HG02759 (cell line): ENCODE data around the gene CEACAM3.

Source experiments
- ATAC-seq: cut with Tn5 transposase; IDR thresholded peaks from one replicate; pipeline ENCODE4 v1.9.1; 2021; ENCODE audit warnings: mild to moderate bottlenecking, moderate library complexity; ENCODE audit not compliant: unreplicated experiment

CEACAM3 gene

DNA sequence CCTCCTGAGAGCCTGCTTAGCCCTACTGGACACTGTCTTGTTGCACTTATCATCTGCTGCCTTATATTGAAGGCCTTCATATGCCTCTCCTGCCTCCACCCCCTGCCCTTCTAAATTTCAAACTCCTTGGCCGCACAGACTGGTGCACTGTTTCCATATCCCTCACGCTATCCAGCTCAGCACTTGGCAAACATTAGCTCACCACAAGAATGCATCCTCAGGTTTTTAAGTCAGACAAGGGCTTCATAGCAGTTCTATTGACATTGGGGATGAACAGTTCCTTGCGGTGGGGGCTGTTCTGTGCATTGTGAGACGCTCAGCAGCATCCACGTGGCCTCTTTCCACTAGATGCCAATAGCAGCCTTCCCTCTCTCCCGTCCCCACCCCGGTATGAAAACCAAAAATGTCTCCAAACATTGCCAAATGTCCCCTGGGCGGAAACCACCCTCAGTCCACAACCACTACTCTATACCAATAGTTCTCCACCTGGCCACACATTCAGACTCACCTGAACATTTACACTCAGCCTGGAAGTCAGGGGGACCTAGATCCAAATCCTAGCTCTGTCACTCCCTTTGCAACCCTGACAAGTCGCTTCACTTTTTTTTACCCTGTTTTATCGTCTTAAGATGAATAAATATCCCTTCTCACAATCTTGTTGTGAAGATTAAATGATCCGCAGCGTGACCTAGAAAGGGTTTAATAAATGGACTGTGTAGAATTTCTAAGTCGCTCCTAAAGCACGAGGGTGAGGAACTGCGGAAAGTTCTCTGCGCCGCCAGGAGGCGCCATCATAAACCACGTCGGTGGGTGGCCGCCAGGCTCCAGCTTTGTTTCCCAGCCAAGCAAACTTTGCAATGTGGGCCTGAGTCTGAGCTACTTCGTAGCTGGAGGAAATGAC lies 3.6 kb upstream of the CEACAM3 start:
- no peak for ATAC-seq

DNA sequence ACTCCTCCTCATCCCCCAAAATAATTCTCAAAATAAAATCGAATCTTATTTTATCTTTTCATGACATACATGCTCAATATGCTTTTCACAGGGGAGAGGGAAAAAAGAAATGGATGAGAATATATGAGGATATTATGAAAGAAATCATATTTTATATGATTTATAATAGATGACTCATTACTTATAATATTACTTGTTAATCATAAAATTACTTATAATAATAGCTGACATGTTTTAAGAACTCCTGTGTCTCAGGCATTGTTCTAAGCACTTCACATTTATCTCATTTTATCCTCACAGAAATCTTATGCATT lies 3.0 kb upstream of the CEACAM3 start:
- no peak for ATAC-seq

DNA sequence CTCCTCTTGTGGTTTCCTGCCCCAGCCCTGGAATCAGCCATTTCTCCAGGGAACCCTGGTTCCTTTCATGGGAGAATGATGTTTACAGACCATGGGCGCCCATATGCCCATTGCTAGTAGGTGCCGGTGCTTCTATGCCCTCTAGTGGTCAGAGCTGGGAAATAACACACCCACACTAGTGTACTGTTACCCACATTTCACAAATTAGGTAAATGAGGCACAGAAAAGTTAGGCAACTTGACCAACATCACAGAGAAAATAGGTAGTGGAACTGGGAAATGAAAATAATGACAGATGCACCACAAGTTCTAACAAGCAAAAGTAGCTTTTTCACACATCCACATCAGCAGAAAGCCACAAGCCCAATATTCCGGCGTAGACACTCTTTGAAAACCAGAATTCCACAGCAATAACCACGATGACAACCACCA lies 1.3 kb upstream of the CEACAM3 start:
- ATAC-seq, result no peak

DNA sequence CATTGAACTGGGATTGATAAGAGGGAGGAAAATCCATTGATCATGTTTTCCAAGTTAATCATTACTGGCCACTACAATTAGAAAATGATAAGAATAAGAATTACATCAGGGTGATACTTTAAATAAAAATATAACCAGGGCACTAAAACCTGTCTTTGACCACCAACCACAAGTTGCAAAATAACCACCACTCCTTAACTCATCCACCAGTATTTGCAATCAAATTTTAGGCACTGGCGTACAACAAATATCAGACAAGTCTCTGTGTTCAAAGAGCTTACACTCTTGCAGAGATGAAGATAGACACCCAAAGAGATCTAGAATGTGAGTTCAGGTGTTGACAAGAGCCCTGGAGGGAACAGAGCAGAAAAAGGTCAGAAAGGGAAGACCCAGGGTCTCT lies 514 bp downstream of the CEACAM3 start:
- no peak for ATAC-seq

DNA sequence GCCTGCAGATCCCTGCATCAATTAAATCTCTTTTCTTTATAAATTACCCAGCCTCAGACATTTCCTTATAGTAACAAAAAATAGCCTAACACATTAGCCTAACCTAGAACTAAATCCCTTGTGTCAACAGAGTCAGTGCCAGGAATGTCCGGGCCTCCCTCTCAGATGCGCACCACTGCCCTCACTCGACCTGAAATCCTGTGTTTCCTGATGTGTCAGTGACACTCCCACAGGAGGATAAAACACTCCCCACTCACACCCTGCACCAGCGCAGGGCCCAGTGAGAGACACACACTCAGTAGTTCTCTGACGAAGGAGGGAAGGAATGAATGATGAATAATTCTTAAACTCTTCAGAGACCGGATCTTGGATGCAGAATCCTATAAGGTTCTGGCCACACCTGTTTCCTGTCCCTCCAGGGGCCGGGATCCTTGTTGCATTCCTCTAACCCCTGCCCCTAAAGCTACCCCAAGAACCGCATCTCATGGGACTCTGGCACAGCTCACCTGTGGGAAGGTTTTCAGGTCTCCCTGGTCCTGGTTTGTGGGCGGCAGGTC lies 3.1 kb downstream of the CEACAM3 start:
- ATAC-seq, result no peak

DNA sequence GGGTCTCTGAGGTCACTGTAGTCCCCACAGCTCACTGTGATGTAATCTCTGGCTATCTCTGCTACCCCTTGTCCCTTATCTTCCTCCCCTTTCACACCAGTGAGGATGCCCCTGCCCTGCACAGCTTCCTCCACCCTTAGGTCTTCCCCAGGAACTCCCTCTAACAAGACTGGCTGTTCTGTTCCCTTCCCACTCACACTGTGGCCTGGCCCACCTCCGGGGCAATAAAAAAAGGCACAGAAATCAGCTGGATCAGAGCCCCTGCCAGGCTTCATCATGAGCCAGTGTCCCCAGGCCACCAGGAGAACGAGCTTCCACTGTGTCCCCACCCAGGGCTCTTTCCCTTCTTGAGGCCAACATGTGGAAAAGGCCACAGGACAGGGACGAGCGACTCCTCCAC lies 4.6 kb downstream of the CEACAM3 start:
- no peak for ATAC-seq

DNA sequence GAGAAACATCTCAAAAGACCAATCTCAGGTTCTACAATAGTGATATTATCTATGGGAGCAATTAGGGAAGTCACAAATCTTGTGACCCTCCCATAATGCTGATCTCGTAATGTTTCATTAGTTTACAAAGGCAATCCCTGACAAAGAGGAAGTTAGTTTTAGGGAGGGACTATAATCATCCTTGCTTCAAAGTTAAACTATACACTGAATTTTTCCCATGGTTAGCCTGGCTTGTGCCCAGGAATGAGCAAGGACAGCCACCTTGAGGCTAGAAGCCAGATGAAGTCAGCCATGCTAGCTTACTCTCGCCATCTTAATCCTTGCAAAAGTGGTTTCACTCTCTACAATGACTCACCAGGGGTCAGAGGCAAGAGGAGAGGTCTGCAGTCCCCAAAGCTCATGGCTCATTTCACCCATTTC lies 5.4 kb downstream of the CEACAM3 start:
- ATAC-seq, result no peak

DNA sequence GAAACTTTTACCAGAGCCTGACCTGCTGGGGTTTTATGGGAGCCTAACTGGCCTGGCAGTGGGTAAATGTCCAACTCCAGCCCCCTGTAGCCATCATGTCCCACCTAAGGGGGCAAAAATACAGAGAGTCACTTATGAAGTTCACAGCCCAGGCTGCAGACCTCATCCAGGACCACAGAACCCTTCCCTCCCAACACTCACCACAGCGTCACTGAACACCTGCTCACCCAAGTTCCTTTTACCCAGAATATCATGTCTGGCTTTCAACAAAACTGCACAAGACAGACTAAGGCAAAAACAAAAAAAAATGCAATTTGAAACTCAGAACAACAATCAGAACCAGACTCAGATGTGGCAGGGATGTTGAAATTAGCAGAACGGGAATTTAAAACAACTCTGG lies 6.4 kb downstream of the CEACAM3 start:
- ATAC-seq, result no peak

DNA sequence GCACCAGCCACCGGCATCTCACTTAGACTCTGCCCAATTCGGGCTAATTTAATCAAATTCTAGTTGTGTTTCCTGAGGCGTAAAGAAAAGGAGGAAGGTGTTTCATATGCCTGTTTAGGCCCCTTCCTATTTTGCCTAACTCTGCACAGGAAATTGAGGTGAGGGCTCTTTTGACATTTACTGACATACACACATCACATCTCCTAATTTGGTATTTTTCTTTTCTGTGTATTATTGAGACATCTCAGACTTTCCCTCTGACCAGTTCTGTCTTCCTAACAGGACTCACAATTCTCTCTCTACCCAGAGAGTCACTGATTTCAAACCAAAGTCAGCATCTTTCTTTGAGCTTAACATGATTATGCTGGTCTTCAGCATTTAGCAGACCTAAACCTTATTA lies 7.9 kb downstream of the CEACAM3 start:
- no peak for ATAC-seq

DNA sequence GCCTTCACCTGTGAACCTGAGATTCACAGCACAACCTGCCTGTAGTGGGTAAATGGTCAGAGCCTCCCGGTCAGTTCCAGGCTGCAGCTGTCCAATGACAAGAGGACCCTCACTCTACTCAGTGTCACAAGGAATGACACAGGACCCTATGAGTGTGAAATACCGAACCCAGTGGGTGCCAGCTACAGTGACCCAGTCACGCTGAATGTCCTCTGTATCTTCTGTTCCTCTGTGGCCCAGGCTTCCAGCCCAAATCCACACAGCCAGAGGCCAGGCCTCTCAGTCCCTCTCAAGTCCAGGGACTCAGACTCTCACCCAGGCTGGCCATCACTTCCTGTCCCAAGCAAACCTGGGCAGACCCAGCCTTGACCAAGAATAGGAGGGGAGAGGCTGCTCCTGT lies 10.8 kb downstream of the CEACAM3 start:
- ATAC-seq, result no peak

DNA sequence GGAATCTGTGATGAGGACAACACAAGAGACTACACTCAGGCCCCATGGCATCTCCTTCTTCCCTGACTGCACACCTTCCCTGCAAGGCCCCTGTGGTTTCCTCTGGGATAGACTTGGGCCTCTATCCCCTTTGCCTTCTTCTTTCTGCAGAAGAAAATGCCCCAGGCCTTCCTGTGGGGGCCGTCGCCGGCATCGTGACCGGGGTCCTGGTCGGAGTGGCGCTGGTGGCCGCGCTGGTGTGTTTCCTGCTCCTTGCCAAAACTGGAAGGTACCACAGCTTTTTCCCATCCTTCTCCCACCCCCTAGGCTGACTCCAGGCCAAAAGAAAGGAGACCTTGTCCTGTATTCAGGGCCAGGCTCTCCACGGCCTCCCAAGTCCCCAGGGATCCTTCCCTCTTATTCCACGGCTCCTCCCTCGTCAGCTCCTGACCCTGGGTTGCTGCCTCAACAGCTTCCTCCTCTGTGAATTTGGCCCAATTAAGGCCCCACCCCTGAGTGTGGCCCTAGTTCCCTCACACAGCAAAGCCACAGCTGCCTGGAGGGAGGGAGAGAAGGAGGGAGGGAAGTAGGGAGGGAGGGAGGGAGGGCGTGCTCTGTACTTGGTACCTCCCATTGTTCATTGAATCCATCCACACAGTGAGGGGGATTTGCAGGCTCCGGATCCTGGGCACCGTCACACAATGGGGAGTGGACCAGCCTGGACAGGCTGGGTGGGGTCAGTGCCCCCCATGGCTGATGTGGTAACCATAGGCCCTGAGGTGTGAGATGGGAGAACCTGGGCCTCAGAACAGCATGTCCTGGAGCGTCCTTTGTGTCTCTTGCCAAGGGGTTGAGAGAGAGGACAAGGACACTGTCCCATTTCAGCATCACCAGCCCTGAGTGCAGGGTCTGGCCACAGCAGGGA lies 12.5 kb downstream of the CEACAM3 start:
- ATAC-seq, result no peak

DNA sequence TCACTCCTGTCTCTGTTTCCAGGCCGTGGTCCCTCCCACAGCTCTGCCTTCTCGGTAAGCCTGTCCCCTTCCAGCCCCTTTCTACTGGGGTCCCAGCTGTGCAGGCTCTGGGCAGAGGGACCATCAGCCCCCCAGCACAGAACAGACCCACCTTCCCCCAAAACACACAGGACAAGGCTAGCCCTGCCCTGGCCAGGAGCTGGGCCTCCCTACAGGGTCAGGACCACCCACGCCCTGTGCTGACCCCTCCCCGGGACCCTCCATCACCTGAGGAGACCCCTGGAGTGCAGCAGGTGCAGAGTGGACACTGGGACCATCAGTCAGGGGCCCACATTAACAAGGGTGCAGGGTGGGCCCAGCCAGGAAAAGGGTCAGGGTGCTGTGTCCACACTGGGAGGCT lies 13.9 kb downstream of the CEACAM3 start:
- no peak for ATAC-seq

DNA sequence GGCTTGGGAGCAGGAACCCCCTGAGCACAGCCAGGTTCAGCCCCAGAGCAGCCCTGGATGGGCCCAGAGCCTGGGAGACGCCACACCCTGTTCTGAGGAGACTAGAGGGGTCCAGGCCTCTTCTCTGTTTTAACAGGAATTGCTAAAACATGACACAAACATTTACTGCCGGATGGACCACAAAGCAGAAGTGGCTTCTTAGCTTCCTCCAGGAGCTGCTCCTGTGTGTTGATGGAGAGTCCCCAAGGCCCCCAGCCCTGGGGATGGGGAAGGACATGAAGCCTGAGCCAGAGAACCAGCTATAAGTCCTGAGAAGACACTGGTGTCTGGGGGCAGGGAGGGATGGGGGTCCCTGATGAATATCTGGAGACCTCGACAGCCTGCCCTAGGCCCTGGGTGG lies 14.6 kb downstream of the CEACAM3 start:
- no peak for ATAC-seq

DNA sequence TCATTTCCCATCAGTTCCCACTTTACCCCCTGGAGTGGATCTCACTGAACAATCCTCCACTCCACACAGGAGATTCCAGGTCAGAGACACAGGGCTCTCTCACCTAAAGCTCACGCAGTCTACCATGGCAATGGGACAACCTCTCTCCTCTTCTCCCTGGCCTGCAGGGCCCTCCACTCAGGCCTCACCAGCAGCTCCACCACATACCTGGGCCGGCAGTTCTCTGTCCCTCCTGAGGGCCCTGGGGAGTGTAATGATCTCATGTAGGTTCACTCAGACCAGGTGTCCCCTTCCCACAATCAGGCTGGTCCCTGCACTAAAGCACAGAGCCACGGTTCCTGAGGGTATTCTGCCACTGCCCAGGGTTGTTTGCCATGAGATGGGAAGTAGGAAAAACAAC lies 15.6 kb downstream of the CEACAM3 start:
- ATAC-seq, result no peak

DNA sequence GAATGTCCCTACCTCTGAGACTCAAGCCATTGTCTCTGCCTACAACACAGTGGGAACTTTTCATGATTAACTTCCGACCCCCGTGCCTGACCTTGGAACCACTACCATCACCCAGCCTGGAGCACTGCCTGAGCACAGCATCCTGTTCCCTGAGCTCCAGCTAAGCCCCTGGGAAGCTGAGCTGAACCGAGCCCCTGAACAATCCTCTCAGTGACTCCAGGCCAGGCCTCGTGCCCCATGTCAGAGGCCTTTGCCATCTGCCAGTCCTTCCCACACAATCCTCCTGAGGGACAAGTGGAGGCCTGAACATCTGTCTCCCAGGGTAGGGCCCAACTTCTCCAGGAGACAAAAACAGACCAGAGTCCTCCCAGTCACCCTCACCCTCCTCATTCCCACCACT lies 17.5 kb downstream of the CEACAM3 start:
- no peak for ATAC-seq

DNA sequence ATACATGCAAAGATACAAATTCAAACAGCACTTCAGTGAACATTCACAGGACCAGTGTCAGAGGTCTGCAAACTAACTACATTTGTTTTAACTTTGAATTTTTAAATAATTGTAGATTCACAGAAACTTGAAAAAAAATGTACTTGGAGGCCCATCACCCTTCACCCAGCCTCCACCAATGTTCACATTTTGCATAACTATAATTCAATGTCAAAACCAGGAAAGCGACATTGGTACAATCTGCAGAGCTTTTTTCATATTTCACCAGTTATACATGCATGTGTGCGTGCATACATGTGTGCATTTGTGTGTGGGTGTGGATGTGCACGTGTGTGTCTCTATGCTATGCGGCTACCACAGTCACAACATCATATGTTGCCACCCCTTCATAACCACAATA lies 18.9 kb downstream of the CEACAM3 start:
- no peak for ATAC-seq

DNA sequence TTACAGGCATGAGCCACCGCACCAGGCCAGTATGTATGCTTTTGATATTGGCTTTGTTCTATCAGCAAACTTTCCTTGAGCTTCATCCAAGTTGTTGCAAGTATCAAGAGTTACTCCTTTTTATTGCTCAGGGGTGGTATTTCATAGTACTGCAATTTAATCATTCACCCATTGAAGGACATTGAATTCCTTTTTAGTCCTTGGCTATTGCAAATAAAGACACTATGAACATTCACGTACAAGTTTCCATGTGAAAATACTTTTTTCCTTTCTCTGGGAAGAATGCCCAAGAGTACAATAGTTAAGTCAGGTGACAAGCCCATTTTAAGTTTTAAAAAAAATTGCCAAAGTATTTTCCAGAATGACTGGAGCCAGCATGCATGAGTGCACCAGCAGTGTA lies 20.4 kb downstream of the CEACAM3 start:
- ATAC-seq, result no peak

DNA sequence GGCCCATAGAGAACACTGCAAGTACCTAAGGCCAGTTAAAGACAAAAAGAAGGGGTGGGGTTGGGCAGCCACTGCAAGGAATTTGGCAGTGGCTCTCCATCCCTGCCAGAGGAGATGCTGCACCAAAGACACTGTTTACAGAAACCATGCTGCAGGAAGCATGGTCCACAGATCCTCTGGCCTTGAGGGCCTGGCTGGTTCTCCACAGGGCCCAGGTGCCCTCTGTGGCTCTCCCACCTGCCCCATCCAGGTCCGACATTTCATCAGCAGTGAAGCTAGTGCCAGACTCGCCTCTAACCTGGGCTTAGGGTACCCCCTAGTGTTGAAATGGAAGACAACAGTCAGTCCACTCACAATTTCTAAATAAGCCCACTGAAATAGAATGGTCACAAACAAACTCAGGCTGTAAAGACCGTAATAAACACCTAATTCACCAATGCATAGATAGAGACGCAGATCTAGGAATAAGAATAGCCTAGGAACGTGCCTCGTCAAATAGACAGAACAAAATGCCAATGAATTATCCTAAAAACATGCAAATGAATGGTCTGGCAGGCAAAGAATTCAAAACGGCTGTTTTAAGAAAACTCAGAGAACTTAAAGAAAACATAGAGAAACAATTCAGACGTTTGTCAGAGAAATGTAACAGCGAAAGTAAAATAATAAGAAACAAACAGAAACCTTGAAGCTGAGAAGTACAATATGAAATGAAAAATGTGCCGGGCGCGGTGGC lies 24.8 kb downstream of the CEACAM3 start:
- ATAC-seq, result no peak

DNA sequence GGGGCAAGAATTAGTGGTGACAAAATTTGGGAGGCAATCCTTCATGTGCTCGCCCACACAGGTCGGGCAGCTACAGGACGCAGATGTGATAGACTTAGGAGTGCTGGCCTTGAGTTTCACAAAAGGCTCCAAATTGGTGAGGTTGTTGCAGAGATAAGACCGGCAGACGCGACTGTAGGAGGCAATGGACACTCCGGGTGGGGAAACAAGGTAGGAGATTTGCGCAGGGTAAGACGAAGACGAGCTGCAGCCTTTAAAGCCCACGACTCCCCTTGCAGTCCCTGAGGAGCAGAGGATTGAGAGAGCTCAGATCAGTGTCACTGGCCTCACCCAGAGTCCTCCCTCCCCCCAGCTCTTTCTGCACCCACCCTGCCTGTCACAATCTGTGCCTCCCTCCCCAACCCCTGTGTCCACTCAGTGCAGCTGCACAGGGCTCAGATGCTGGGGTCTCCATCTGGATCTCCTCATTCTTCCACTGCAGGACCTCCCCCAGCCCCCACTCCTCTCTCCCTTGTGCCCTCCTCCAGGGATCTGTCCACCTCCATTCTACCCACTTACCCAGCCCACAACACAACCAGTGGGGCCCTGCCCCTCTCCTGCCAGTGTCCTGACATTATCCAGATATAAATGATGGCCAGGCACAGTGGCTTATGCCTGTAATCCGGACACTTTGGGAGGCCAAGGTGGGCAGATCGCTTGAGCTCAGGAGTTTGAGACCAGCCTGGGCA lies 41.8 kb downstream of the CEACAM3 start:
- ATAC-seq, result no peak

DNA sequence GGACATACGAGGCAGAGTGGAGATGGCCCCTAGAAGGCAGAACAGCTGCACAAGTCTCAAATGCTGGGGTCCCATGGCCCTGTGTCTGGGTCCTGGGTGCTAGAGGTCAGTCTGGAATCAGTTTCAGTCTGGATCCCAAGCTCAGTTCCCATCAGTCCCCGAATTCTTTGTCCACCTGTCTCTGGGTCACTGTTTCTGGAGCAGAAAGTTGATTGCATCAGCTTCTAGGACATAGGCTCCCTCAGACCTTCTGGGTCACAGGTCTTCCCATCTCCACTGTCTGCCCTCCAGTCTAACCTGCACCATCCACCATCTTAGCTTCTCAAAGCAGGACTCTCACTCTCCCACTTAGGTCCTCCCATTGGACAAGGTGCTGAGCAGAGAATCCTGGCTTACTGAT lies 42.8 kb downstream of the CEACAM3 start:
- no peak for ATAC-seq
